OCI-LY7 (cell line): ENCODE results near the gene RARB. TPM values are rescaled to one million over a fixed set of nuclear protein-coding genes. Genes with fewer than 3 reads are reported as not detected.
A peak's percentile ranks its signal among the peaks of the same experiment; 100 is the strongest.

Source experiments
- small RNA-seq: library from RNA; depleted of rRNA; stranded (forward); fragments of <200 nt; gene quantifications from one replicate; pipeline ENCODE3, GENCODE V24; 2014
- total RNA-seq, 2 experiments: library from RNA; depleted of rRNA in 1 of 2; stranded (reverse); fragments of >200 nt in 1 of 2; shearing (Covaris generic) in 1 of 2; gene quantifications; 2 replicates each; pipeline ENCODE4 v1.2.3, GENCODE V29; 2014 to 2022

The RARB gene
- total RNA-seq, 2 experiments from 2014 or later, result not detected

Small RNAs within 50 kb of the gene (small RNA-seq; reads per million reads assigned to genes)
- 2.1 reads per million, percentile 78 among the genes with 10 or more reads in this experiment for gene RF01161
- gene RF02271, result not detected

Other genes with a start within 250 kb of the RARB start
- 162 and 205 TPM in 2 replicates for gene TOP2B, start 236.6 kb downstream of the RARB start, total RNA-seq (2014; rRNA removed; shearing (Covaris generic))
- gene TOP2B, start 236.6 kb downstream of the RARB start, total RNA-seq (2022), result 264 and 323 TPM in 2 replicates